ENCODE measurements around the gene EEFSEC. TPM values are rescaled to one million over a fixed set of nuclear protein-coding genes. Genes with fewer than 3 reads are reported as not detected.

Gene EEFSEC
- total RNA-seq, 1 experiment from 2014 or later, result 37.7 TPM

DNA sequence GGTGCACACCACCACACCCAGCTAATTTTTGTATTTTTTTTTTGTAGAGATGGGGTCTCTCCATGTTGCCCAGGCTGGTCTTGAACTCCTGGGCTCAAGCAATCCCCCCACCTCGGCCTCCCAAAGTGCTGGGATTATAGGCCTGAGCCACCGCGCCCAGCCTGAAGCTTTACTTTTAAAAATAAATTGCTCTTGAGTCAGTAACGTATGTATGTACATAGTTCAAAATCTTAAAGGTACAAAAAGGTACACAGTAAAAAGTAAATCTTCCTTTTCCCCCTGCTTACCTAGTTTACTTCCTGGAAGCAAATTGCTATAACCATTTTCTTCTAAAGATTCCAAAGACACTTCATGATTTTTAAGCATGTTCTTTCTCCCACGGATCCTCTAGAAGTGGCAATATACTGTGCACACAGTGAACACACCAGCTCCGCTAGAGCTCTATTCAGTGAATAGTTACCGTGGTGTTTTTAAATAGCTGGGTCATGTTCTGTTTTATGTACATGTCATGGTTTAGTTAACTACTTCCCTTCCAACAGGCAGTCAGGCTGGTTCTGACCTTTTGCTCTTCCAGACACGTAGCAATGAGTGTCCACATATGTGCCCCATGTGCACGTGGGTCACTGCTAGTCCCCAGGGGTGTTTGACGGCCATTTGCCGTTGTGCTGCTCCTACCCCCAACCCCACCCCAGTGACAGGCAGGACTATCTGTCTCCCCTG is 82.1 kb downstream of the EEFSEC start:
- intact Hi-C loops (cut with micrococcal nuclease; ENCODE audit: unreplicated experiment), result no loop called here
- H3K9me3 Mint-ChIP-seq (ENCODE audit: low read depth, unreplicated experiment), result no peaks in the 10 kb centered on the region
- TF ChIP-seq, protein P1, sequence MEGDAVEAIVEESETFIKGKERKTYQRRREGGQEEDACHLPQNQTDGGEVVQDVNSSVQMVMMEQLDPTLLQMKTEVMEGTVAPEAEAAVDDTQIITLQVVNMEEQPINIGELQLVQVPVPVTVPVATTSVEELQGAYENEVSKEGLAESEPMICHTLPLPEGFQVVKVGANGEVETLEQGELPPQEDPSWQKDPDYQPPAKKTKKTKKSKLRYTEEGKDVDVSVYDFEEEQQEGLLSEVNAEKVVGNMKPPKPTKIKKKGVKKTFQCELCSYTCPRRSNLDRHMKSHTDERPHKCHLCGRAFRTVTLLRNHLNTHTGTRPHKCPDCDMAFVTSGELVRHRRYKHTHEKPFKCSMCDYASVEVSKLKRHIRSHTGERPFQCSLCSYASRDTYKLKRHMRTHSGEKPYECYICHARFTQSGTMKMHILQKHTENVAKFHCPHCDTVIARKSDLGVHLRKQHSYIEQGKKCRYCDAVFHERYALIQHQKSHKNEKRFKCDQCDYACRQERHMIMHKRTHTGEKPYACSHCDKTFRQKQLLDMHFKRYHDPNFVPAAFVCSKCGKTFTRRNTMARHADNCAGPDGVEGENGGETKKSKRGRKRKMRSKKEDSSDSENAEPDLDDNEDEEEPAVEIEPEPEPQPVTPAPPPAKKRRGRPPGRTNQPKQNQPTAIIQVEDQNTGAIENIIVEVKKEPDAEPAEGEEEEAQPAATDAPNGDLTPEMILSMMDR (IDR thresholded peaks at IDR 0.05; ENCODE audit: unreplicated experiment), result no peak
- CTCF ChIA-PET, result no interaction called here
- H3K27ac Mint-ChIP-seq (ENCODE audit: unreplicated experiment), result no peak overlapping the region
- no peaks in the 10 kb centered on the region for H3K4me1 Mint-ChIP-seq (ENCODE audit: low read depth, unreplicated experiment)
- H3K27me3 Mint-ChIP-seq (ENCODE audit: unreplicated experiment), result no peaks in the 10 kb centered on the region
- H3K4me3 Mint-ChIP-seq (ENCODE audit: low read depth, unreplicated experiment), result no peak overlapping the region
- no peak for DNase-seq
- H3K36me3 Mint-ChIP-seq (ENCODE audit: insufficient read depth, unreplicated experiment), result no peaks in the 10 kb centered on the region
- no TSS peak for BruUV-seq (replicated peaks)

DNA sequence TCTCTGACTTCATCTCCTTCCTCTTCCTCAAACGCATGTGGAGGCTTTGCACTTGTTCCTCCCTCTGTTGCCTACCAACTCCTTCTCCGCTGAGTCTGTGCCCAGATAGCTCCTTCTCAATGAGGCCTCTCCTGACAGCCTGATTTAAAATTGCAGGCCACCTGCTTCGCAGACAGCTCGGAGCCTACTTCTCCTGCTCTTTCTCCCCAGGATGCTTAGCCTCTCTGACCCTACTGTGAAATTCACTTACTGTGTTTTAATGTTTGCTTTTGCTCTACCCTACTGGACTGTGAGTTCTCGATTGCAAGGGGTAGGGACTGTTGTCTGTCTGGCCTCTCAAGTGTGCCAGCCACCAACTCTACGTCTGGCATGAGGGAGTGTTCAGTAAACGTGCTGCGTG is 83.4 kb downstream of the EEFSEC start:
- CTCF ChIA-PET, result interaction anchor here (0.6 kb wide), 1 partner anchor 372 kb away, joined by 8 read pairs; no protein-coding TSS in a partner anchor
- Mint-ChIP-seq H3K36me3 (ENCODE audit: insufficient read depth, unreplicated experiment) (no peaks in the 10 kb centered on the region), H3K4me3 (ENCODE audit: low read depth, unreplicated experiment) (no peak overlapping the region), H3K27me3 (ENCODE audit: unreplicated experiment) (no peaks in the 10 kb centered on the region), H3K9me3 (ENCODE audit: low read depth, unreplicated experiment) (no peaks in the 10 kb centered on the region), H3K27ac (ENCODE audit: unreplicated experiment) (no peak overlapping the region), H3K4me1 (ENCODE audit: low read depth, unreplicated experiment) (no peaks in the 10 kb centered on the region)
- TF ChIP-seq, protein P1 (IDR thresholded peaks at IDR 0.05; ENCODE audit: unreplicated experiment), result no peak
- BruUV-seq (replicated peaks), result no TSS peak
- no peak for DNase-seq
- intact Hi-C loops (cut with micrococcal nuclease; ENCODE audit: unreplicated experiment), result no loop called here

DNA sequence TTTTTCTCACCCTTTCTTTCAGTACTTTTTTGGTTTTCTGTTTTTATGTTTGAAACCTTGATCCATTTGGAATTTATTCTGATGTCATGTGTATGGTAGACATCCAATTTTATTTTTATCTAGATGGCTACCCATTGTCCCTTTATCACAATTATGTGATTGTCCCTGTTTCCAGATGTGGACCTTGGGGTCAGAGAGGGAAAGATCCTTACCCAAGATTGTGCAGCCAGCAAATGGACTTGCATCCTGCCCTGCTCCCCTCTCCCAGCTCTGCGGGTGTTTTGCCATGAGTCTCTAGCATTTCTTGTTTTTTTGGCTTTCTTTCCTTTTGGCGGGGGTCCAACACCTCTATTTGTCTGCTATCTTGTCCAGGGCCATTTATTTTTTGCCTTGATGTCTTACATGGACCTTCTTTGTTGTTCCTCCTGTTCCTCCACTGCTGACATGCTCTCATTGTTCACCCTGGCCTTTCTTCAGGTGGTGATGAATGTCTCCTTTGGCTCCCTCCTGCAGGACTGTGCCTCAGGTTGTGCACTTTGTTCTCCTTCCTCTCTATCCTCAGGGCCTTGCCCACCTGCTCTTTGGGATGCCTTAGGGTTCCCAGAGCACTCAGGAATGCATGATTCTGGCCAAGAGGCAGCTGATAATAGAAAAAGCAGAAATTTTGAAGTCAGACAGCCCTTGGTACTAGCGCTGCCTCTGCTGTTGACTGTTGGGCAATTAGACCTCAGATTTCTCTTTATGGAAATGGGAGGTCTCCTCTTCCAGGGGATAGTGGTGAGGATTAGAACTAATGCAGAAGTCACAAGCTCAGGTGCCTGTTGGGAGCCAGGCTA is 84.3 kb downstream of the EEFSEC start:
- no peak overlapping the region for H3K27ac Mint-ChIP-seq (ENCODE audit: unreplicated experiment)
- DNase-seq, result no peak
- H3K36me3 Mint-ChIP-seq (ENCODE audit: insufficient read depth, unreplicated experiment), result no peaks in the 10 kb centered on the region
- TF ChIP-seq, protein P1 (IDR thresholded peaks at IDR 0.05; ENCODE audit: unreplicated experiment), result no peak
- no peaks in the 10 kb centered on the region for H3K4me1 Mint-ChIP-seq (ENCODE audit: low read depth, unreplicated experiment)
- intact Hi-C loops (cut with micrococcal nuclease; ENCODE audit: unreplicated experiment), result loop anchor here (1.0 kb wide), 1 partner anchor 27 kb away; no protein-coding TSS in a partner anchor
- H3K9me3 Mint-ChIP-seq (ENCODE audit: low read depth, unreplicated experiment), result no peaks in the 10 kb centered on the region
- no peak overlapping the region for H3K4me3 Mint-ChIP-seq (ENCODE audit: low read depth, unreplicated experiment)
- CTCF ChIA-PET, result interaction anchor here (0.6 kb wide), 1 partner anchor 80 kb away, joined by 3 read pairs; no protein-coding TSS in a partner anchor
- H3K27me3 Mint-ChIP-seq (ENCODE audit: unreplicated experiment), result no peaks in the 10 kb centered on the region
- no TSS peak for BruUV-seq (replicated peaks)

DNA sequence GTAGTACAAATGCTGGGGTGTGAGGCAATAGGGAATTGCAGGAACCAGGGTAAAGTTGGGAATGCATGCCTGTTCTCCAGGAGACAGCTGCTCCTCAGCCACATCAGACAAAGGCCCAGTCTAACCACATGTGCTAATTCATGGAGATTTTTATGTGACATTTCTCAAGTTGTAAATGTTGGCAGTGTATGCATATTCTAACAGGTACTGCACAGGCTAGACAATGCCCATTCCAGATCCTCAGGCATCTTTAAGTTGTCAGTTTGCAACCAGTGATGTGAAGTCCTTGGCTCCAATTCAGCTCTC is 84.9 kb downstream of the EEFSEC start:
- DNase-seq, result no peak
- intact Hi-C loops (cut with micrococcal nuclease; ENCODE audit: unreplicated experiment), result loop anchor here (1.0 kb wide), 1 partner anchor 26 kb away; no protein-coding TSS in a partner anchor
- TF ChIP-seq, protein P1 (IDR thresholded peaks at IDR 0.05; ENCODE audit: unreplicated experiment), result no peak
- Mint-ChIP-seq H3K4me1 (ENCODE audit: low read depth, unreplicated experiment) (no peaks in the 10 kb centered on the region), H3K36me3 (ENCODE audit: insufficient read depth, unreplicated experiment) (no peaks in the 10 kb centered on the region), H3K9me3 (ENCODE audit: low read depth, unreplicated experiment) (no peaks in the 10 kb centered on the region), H3K27ac (ENCODE audit: unreplicated experiment) (no peak overlapping the region), H3K4me3 (ENCODE audit: low read depth, unreplicated experiment) (no peak overlapping the region), H3K27me3 (ENCODE audit: unreplicated experiment) (no peaks in the 10 kb centered on the region)
- BruUV-seq (replicated peaks), result no TSS peak
- CTCF ChIA-PET, result interaction anchor here (0.6 kb wide), 1 partner anchor 79 kb away, joined by 3 read pairs; no protein-coding TSS in a partner anchor

All from Calu3 (cell line).